ENCODE measurements around the gene RANBP17. TPM values are rescaled to one million over a fixed set of nuclear protein-coding genes. Genes with fewer than 3 reads are reported as not detected.
"Not testable (repeated sequence)": the region's sequence is repeated elsewhere in the genome, so short reads cannot be mapped to it uniquely, and the experiment has no call there.

RANBP17 gene
- total RNA-seq, 2 donors from 2014 or later = 5.4 to 19.8 TPM

- no peaks in the 10 kb centered on the region for H3K27me3 ChIP-seq (replicated peaks; ENCODE audit: insufficient read depth)
Measured at GRCh38 chr5:171166766-171167165, 304.9 kb downstream of the RANBP17 start.

GRCh38 chr5:171168171-171168570 lies 306.4 kb downstream of the RANBP17 start:
- Histone ChIP-seq H3K36me3 (no peaks in the 10 kb centered on the region), H3K4me1 (replicated peaks) (no peaks in the 10 kb centered on the region), H3K27me3 (replicated peaks; ENCODE audit: insufficient read depth) (no peaks in the 10 kb centered on the region), H3K4me3 (no peak overlapping the region), H3K27ac (no peak overlapping the region), H3K9me3 (no peaks in the 10 kb centered on the region)
- DNase-seq (ENCODE audit: low spot score) = no peak
- WGBS = 89% methylated on average over 4 of the region's 4 CpGs
- TF ChIP-seq POLR2A (IDR thresholded peaks at IDR 0.05) (no peak), POLR2AphosphoS5 (IDR thresholded peaks at IDR 0.05) (no peak)
- TF ChIP-seq, protein P1, sequence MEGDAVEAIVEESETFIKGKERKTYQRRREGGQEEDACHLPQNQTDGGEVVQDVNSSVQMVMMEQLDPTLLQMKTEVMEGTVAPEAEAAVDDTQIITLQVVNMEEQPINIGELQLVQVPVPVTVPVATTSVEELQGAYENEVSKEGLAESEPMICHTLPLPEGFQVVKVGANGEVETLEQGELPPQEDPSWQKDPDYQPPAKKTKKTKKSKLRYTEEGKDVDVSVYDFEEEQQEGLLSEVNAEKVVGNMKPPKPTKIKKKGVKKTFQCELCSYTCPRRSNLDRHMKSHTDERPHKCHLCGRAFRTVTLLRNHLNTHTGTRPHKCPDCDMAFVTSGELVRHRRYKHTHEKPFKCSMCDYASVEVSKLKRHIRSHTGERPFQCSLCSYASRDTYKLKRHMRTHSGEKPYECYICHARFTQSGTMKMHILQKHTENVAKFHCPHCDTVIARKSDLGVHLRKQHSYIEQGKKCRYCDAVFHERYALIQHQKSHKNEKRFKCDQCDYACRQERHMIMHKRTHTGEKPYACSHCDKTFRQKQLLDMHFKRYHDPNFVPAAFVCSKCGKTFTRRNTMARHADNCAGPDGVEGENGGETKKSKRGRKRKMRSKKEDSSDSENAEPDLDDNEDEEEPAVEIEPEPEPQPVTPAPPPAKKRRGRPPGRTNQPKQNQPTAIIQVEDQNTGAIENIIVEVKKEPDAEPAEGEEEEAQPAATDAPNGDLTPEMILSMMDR (IDR thresholded peaks at IDR 0.05) = no peak
- intact Hi-C loops (cut with DNase I) = no loop called here

More at GRCh38 chr5:171166766-171167165, 304.9 kb downstream of the RANBP17 start:
- H3K4me1 ChIP-seq (replicated peaks) = no peaks in the 10 kb centered on the region
- no peak overlapping the region for H3K4me3 ChIP-seq
- DNase-seq (ENCODE audit: low spot score) = no peak
- TF ChIP-seq POLR2A (IDR thresholded peaks at IDR 0.05) = no peak
- TF ChIP-seq, protein P1 (IDR thresholded peaks at IDR 0.05) = no peak
- no peak for TF ChIP-seq POLR2AphosphoS5 (IDR thresholded peaks at IDR 0.05)
- intact Hi-C loops (cut with DNase I) = no loop called here
- no peak overlapping the region for H3K27ac ChIP-seq
- H3K36me3 ChIP-seq = no peaks in the 10 kb centered on the region
- no peaks in the 10 kb centered on the region for H3K9me3 ChIP-seq

DNA sequence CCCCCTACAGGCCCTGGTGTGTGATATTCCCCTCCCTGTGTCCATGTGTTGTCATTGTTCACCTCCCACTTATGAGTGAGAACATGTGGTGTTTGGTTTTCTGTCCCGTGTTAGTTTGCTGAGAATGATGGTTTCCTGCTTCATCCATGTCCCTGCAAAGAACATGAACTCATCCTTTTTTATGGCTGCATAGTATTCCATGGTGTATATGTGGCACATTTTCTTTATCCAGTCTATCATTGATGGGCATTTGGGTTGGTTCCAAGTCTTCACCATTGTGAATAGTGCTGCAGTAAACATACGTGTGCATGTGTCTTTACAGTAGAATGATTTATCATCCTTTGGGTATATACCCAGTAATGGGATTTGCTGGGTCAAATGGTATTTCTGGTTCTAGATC lies 313.1 kb downstream of the RANBP17 start:
- H3K27me3 ChIP-seq (replicated peaks; ENCODE audit: insufficient read depth); H3K36me3 ChIP-seq; H3K9me3 ChIP-seq; DNase-seq (ENCODE audit: low spot score); H3K4me1 ChIP-seq (replicated peaks); intact Hi-C loops (cut with DNase I); H3K4me3 ChIP-seq; H3K27ac ChIP-seq: not testable (repeated sequence)
- WGBS = 98% methylated on average over 2 of the region's 2 CpGs

DNA sequence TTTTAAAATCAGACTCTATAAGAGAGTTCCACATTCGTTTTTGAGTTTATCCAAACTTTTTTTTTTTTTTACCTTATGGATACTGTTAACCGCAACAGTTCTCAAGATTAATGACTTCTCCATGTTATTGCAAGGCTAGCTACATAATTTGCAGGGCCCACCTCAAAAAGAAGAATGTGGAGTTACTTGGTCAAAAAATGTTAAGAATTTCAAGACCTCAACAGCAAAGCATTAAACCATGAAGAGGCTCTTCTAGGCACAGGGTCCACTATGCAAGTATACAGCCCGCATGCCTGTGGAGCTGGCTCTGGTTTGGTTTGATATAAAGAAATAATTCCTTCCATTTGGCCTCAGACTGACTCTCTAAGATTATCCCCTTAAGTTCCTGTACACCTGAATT lies 313.9 kb downstream of the RANBP17 start:
- Histone ChIP-seq H3K36me3 (no peaks in the 10 kb centered on the region), H3K4me1 (replicated peaks) (no peaks in the 10 kb centered on the region), H3K4me3 (no peak overlapping the region), H3K27ac (no peak overlapping the region), H3K9me3 (no peaks in the 10 kb centered on the region), H3K27me3 (replicated peaks; ENCODE audit: insufficient read depth) (no peaks in the 10 kb centered on the region)
- intact Hi-C loops (cut with DNase I) = no loop called here
- 93% methylated on average over 3 of the region's 3 CpGs for WGBS
- TF ChIP-seq, protein P1 (IDR thresholded peaks at IDR 0.05) = no peak
- no peak for TF ChIP-seq POLR2AphosphoS5 (IDR thresholded peaks at IDR 0.05)
- DNase-seq (ENCODE audit: low spot score) = no peak

GRCh38 chr5:171178190-171178589 lies 316.4 kb downstream of the RANBP17 start:
- DNase-seq (ENCODE audit: low spot score); H3K36me3 ChIP-seq; intact Hi-C loops (cut with DNase I); H3K4me3 ChIP-seq; H3K27ac ChIP-seq; H3K9me3 ChIP-seq; H3K4me1 ChIP-seq (replicated peaks); H3K27me3 ChIP-seq (replicated peaks; ENCODE audit: insufficient read depth): not testable (repeated sequence)
- WGBS = 94% methylated on average over 5 of the region's 5 CpGs

DNA sequence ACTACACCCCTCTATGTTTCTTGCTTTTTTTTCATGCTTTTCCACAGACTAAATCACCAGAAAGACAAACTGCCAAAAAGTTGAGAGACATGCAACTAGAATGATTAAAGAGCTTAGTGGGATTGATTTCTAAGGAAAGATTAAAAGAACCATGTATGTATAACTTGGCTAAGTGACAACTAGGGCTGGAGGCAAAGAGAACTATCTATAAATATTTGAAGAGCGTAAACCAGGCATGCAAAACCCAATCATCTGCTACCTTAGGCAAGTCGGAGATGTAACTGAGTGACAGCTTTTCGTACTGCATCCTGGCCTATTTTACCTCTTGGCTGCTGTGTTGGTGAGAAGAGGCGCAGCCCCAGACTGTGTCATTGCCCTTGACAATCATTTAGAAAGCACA lies 326.2 kb downstream of the RANBP17 start:
- no peaks in the 10 kb centered on the region for H3K27me3 ChIP-seq (replicated peaks; ENCODE audit: insufficient read depth)
- H3K27ac ChIP-seq = no peak overlapping the region
- intact Hi-C loops (cut with DNase I) = no loop called here
- H3K4me3 ChIP-seq = no peak overlapping the region
- no peaks in the 10 kb centered on the region for H3K36me3 ChIP-seq
- H3K4me1 ChIP-seq (replicated peaks) = no peaks in the 10 kb centered on the region
- no peaks in the 10 kb centered on the region for H3K9me3 ChIP-seq
- TF ChIP-seq, protein P1 (IDR thresholded peaks at IDR 0.05) = no peak
- no peak for TF ChIP-seq POLR2AphosphoS5 (IDR thresholded peaks at IDR 0.05)
- 63% methylated on average over 4 of the region's 4 CpGs for WGBS
- no peak for DNase-seq (ENCODE audit: low spot score)
